ENCODE data around the gene TMEM129.
A peak's percentile ranks its signal among the peaks of the same experiment; 100 is the strongest.
"Not testable (repeated sequence)": the region's sequence is repeated elsewhere in the genome, so short reads cannot be mapped to it uniquely, and the experiment has no call there.

TMEM129 gene

DNA sequence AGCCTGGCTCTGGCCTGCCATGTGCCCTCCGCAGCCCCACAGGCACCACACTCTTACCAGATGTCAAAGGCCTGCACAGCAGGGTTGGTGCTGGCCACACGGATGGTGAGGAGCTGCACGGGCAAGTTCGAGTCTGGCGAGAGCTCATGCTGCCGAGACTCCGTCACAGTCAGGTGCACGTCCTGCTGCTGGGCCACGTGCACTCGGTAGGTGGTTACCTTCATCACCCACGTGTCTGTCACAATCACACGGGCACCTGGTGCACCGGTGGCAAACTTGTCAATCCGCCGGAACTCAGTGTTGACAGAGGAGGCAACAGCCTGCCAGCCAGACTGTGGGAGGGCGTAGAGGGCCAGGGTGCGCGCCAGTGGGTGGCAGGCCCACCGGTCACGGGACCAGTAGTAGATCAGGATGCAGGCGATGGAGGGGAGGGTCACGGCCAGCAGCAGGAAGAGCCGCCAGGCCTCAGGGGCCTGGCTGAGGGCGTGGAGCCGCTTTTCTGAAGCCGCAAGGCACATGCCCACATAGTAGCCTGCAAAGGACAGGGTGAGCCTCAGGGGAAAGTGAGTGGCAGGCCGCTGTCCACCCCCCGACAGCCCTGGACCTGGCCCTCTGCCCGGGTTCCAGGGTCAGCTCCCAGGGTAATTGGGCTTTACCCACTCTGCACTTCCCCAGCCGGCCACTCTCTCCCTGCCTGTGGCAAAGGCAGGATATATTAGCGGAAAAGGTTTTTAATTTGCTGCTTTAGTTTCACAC lies 2.9 kb downstream of the TMEM129 start:
- no peak for DNase-seq

DNA sequence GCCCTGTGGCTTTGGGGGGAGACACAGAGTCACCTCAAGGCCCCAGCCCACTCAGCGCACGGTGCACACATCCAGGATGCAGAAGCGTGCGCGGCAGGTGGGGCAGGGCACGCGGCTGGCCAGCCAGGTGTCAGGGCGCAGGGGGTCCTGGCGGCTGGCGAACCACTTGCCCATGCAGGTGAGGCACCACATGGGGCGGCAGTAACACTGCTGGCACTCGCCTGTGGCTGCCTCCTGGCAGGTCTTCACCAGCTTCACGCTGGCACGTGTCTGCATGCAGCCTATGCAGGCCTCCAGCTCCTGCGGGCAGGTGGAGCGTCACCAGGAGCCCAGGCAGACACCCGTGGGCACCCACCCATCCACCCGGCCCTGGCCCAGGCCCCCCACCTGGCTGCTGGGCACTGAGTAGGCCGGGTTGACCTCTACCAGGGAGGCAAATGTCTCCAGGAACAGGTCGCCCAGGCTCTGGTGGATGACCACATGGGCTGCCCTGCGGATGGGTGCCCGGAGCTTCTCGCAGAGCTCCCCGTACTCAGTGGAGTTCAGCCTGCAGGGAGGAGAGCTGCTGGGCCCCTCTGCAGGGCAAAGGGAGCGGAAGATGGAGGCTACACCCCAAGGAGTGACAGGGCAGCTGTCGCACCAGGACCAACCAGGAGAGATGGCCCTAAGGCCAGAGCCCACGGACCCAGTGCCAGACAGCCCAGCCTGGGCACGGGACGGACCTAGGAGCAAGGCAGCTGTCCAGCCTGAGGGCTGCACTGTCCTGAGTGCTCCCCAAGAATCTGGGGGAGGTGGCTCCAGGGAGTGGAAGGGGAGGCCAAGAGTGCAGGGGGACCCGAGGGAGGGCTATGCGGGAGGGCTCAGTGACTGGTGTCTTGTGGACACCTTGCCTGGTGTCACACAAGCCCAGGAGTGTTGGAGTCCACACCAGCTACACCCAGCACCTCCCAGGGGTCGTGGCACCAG lies 3.7 kb downstream of the TMEM129 start:
- DNase-seq = no peak

GRCh38 chr4:1716065-1716945 lies 4.8 kb downstream of the TMEM129 start:
- DNase-seq = no peak

DNA sequence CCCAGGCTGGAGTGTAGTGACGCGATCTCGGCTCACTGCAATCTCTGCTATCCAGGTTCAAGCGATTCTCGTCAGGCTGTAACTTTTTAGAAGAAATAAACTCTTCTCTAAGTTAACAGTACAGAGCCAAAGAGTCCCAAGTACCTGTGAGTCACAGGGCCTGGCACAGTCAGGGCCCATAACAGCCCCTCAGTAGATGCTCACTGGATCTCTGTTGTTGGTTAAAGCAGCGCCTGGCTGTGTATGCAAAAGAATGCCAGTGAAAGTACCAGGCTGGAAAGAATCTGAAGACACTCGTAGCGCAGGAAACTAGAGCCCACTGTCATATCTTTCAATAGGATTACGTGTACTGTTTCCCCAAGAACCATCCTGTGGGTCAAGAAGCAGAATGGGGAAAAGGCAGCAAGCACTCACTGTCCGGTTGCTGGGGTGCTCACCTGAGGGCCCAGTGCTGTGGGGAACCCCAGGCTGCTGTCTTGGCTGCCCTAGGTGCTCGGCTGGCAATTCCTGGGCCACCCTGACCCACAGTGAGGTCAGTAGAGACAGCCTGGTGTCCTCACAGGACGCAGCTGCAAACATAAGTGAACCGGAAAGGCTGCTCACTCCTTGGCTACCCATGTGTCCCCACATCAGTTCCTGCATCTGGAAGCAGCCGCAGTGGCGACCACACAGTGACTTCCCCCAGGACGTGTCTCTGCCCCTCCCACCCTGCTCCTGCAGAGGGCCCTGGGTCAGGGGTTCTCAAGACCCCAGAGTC lies 5.9 kb downstream of the TMEM129 start:
- no peak for DNase-seq

- DNase-seq = no peak
Observed at GRCh38 chr4:1714303-1715001, 6.7 kb downstream of the TMEM129 start.

- DNase-seq = no peak
Observed at GRCh38 chr4:1713003-1713851, 7.9 kb downstream of the TMEM129 start.

GRCh38 chr4:1712216-1713002 lies 8.7 kb downstream of the TMEM129 start, which contains the start of gene SLBP:
SLBP (minus strand) TSS chr4:1712319; CDS start chr4:1712188, 131 bp downstream.
- DNase-seq = peak; percentile 99

DNA sequence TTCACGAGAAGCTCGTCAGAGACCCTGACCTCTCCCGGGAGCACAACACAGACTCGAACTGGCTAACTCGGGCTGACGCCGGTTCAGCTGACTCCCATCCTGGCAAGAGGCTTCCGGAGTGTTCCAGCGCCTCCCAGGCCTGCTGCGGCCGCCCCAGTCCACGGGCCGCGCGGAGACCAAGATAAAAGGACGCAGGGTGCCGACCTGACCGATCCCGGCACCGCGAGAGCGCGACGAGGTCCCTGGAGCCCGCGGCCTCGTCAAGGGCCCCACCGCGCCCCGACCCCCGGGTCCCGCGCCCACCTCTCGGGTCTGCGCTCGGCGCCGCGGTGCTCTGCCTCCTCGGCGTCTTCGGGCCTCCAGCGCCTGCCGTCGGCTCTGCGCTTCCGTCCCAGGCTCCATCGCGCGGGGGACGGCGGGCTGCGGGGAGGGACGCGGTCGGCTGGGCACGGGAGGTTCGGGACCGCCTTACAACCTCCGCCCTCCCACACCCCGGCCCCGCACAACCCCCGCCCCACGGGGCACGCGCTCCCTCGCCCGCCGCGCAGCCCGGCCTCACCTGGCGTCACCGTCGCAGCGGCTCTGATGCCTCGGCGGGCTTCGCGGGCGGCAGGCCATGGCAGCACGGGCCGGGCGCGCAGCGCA lies 9.4 kb downstream of the TMEM129 start:
- peak; percentile 47 for DNase-seq

GRCh38 chr4:1711055-1711570 lies 10.0 kb downstream of the TMEM129 start:
- no peak for DNase-seq

DNA sequence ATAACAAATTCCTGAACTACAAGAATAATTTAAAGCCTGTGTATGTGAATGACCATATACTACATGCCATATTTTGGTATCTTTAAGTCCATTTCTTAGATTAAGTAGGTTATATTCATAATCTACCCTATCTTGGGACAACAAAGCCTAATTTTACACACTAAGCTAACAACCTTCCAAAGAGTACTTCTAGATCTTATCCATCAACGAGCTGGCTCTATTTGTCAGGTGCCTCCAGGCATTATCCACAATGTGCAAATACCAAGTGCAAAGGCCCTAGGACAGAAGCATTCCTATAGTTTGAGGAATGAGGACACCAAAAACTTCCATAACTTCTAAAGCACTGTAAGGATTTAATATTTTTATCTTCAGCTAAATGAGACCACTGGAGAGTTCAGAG lies 12.5 kb downstream of the TMEM129 start:
- no peak for DNase-seq

DNA sequence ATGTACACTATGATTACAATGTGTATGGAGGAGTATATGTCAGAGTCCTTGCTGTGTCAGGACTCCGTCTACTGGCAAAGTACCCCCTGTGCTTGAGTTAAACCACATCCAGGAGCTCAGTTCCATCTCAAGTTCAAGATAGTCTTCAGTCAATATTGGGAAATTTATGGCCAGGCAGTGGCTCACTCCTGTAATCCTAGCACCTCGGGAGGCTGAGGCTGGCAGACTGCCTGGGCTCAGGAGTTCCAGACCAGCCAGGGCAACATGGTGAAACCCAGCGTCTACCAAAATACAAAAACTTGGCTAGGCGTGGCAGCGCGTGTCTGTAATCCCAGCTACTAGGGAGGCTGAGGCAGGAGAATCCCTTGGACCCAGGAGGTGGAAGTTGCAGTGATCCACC lies 14.8 kb downstream of the TMEM129 start:
- no peak for DNase-seq

GRCh38 chr4:1705732-1706131 lies 15.4 kb downstream of the TMEM129 start:
- no peak for DNase-seq

DNA sequence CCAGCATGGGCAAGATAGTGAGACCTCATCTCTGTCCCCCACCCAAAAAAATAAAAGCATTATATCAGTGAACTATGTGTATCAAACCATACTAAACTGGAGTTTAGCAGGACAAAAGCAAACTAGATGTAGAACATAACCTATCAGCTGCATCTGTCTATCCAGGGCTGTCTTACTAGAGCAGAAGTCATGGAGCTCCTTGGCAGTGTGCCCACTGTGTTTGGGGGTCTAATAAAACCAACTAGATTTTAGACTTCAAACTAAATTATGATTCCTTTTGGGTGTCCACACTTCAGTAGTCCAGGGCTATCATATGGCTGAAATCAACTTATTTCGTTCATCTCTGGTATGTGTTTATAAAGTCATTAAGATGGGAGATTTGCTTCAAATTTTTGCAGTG lies 17.3 kb downstream of the TMEM129 start:
- DNase-seq = no peak

DNA sequence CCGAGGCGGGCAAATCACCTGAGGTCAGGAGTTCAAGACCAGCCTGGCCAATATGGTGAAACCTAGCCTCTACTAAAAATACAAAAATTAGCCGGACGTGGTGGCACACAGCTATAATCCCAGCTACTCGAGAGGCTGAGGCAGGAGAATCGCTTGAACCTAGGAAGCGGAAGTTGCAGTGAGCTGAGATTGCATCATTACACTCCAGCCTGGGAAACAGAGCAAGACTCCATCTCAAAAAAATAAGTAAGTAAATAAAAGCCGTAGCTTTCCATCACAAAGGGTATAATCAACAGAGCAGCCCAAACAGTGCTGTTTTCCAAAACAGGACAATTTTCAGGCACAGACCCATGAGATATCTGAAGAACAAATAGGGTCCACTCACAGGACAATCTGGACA lies 19.5 kb downstream of the TMEM129 start:
- DNase-seq = not testable (repeated sequence)

DNA sequence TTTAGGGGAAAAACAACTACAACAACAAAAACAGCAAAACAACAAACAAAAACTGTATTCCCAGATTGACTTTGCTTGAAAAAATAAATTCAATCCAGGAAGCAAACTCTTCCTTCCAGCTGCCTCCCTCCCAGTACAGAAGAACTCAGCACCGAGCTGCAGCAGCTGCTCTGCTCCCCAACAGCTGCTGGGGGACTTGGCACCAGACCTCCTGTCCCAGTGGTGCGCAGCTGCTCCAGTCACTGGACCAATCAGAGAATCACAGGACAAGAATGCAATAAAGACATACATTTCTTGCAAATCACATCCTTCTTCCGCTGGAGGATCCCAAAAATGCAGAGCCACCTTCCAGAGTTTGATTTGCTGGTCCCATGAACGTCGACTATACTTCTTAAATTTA lies 25.2 kb downstream of the TMEM129 start:
- no peak for DNase-seq

- peak; percentile 78 for DNase-seq
Observed at GRCh38 chr4:1693131-1693896, 27.8 kb downstream of the TMEM129 start.

DNA sequence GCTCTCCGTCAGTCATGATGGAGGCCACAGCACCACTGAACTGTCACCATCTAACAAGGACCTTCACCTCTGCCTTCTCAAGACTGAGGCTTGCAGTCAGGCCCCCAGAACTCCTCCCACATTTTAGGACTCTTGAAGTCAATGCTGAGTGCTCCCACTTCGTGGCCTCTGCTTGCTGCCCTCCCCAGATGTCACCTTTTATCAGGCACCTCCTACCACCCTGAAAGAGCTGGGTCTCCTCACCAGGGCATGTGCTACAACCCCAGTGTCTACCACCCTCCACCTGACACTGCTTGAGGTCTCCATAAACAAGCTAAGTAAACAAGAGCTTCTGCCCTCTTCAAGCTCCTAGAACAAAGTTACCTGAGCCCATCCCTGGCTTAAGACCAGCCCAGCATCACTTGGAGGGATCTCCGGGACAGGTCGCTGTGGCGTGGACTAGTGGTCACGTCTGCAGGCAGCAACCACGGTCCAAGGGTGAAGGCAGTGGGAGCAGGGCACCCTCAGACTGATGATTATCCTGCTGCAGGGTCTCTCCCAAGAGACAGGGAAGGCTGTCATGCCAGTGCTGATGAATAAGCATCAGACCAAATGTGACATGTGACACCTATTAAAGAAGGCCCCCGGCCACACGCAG lies 29.3 kb downstream of the TMEM129 start:
- no peak for DNase-seq

All from activated naive CD4-positive, alpha-beta T cell treated with Interleukin-2 at 50 U/mL for 16 hours (primary cell).